Stimulated activated CD4-positive, alpha-beta T cell treated with anti-CD3 and anti-CD28 coated beads, TNF-alpha, amount 100 ng/mL, for 24 hours (primary cell): ENCODE measurements around the gene NEU2.

Experiments used
- DNase-seq, 3 experiments: peaks; one replicate each; pipeline ENCODE4 v3.0.0-alpha.2; 2020; ENCODE audit warnings: low read depth in 3 of 3

Gene NEU2

GRCh38 chr2:233032551-233033320 lies at the start of gene NEU2:
TSS of gene NEU2 (plus strand) at chr2:233032672. CDS start at chr2:233032672, 0 bp downstream.
- no peak for DNase-seq

DNA sequence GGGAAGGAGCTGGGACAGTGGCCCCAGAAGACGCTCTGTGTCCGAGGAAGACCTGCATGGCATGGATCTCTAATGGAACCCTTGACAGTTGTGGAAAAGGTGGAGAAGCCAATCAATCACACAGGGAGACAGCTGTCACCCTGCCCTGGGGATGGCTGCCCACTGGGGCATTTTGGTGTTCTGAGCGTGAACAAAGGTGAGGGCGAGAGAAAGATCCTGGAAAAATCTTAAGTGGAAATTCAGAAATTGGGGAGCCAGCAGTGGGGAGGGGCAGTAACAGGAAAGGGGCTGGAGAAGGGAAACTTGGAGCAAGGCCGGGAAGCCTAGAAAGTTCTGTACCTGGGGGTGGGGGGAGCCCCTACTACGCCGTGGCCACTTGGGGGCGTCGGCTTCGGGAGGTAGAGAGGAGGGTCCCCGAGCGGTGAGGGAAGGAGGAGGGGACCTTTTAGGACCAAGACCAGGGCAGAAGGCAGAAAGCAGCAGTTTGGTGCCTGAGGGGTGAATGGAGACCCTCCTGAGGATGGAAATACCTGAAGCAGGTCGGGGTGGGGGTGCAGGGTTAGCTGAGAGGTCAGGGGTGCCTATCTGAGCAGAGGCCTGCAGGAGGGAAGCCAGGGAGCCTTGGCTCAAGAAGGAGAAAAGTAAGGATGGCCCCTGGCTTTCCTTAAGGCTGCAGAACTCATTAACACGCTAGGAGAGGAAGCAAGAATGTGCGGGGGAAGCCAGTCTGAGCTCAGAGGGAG lies 49.4 kb upstream of the NEU2 start:
- DNase-seq: no peak

DNA sequence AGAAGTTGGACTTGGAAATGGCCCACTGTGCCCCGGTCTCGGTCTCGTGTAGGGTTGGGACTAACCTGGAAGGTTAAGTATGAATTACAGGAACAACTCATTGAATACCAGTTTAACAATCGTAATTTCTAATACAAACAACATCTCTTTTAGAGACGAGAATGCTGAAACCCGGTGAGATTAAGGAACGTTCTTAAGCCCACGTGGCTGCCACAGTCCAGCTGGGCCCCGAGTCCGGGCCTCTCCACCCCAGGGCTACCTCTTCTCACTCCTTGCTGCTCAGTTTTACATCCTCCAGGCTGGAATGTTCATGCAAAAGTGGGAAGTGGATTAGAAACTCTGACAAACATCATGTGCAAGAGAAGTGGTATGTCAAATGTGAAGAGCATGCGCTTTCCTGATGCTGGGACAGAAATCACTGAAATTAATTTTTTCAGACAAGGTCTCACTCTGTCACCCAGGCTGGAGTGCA lies 48.8 kb upstream of the NEU2 start:
- DNase-seq: no peak

GRCh38 chr2:232984451-232985207 lies 47.8 kb upstream of the NEU2 start:
- DNase-seq: no peak

- no peak for DNase-seq
Observed at GRCh38 chr2:232986155-232986554, 46.3 kb upstream of the NEU2 start.

- DNase-seq: no peak
Observed at GRCh38 chr2:232993231-232993821, 39.1 kb upstream of the NEU2 start.

- DNase-seq: no peak
Observed at GRCh38 chr2:232994446-232994845, 38.0 kb upstream of the NEU2 start.

DNA sequence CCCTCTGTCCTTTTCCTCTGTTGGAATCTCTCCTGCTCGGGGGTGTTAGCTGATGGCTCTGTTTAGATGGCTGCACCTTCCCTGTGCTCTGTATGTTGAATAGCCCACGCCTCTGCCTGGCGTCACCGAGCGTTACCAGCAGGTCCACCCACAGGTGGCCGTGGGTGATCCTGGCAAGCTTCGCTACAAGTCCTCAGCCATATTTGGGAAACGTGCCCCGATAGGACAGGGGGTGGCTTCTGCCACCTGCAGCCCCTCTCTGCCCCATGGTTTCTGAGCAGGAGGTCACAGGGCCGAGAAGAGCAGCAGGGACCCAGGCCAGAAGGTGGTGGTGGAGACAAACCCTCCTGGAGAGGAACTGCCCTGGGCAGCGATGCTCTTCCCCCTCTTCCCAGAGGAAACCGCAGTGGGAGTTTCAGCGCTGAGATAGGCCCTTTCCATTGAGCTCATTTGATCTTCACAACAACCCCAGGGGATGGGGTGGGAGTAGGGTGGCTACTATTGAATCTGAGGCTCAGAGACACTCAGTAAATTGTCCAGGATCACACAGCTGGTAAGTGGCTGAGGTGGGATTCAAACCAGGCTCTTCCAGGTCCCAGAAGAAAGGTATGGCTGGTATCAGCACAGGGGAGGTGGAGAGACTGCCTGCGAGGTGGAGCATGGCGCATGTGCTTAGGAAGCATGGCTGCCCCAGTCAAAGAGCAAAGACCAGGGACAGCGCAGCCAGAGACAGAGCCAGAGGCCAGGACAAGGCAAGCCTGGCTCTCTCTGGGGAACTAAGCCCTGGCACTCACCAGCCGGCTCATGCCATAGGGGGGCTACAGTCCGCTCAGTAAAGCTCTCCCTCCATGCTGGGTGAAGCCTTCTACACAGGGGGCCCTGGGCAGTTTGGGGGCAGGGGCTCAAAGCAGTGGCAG lies 34.5 kb upstream of the NEU2 start:
- DNase-seq: no peak

GRCh38 chr2:232998666-232998985 lies 33.8 kb upstream of the NEU2 start:
- no peak for DNase-seq

- no peak for DNase-seq
Observed at GRCh38 chr2:232999354-232999753, 33.1 kb upstream of the NEU2 start.

GRCh38 chr2:233000886-233001750 lies 31.4 kb upstream of the NEU2 start:
- DNase-seq: no peak

GRCh38 chr2:233002829-233003657 lies 29.4 kb upstream of the NEU2 start:
- DNase-seq: no peak

DNA sequence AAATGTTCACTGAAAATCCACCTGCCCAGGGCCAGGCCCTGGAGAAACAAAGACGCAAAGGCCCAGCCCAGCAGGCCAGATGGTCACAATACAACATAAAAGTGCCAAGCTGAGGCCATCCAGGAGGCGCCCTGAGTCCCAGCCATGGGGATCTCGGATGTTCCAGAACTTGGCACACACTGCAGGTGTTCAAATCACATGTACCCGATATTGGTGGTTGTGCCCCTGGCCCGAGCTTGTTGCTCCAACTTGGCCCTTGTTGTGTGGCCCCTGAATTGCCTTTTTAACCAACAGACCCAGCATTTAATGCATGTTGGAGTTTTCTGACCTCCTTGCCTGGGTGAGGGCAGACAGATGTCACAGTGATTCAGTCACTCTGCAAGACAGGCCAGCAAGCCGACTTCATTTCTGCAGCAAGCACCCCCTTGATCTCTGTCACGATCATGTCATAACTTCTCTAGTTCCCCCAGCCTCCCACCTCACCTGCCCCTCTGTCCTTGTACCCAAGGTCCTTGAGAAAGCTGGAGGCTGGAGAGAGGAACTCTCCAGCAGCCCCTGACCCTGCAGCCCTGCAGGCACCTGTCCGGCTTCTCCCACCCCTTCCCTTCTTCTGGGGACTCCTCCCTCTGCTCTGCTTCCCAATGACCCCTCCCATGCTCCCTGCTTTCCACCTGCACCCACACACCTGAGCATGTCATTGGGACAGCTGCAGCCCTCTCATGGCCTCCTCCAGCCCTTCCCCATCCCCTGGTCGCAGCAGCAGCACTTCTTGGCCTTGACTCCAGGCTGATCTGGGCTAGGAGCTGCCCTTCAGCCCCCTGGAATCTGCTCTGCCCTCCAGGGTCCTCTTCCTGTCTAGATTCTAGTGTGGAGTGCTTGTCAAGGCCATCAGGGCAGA lies 28.6 kb upstream of the NEU2 start:
- no peak for DNase-seq

DNA sequence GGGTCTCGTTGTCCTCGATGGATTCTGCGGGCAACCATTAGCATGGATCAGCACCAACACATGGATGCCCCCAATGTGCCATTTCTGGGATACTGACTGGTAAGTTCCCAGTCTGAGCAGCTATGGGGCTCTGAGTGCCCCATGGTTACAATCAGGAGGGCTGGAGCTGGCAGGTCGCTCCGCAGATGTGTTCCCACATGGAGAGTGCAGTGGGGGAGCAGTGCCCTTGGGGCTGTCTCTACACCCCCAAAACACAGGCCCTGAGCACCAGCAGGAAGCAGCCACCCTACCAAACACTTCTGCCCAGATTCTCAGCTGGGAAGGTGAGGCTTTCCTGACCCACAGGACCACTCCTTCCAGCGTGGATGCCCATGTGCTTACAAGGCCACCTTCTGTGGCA lies 27.4 kb upstream of the NEU2 start:
- DNase-seq: no peak

GRCh38 chr2:233006648-233007047 lies 25.8 kb upstream of the NEU2 start:
- no peak for DNase-seq

- DNase-seq: no peak
Observed at GRCh38 chr2:233007270-233007669, 25.2 kb upstream of the NEU2 start.

- DNase-seq: no peak
Observed at GRCh38 chr2:233007739-233008138, 24.7 kb upstream of the NEU2 start.

- DNase-seq: no peak
Observed at GRCh38 chr2:233009661-233010060, 22.8 kb upstream of the NEU2 start.
